Testis (tissue), 2 donors: ENCODE results near the gene CDYL.
"Not testable (repeated sequence)": the region's sequence is repeated elsewhere in the genome, so short reads cannot be mapped to it uniquely, and the experiment has no call there.

ENCODE experiments used
- CTCF ChIP-seq, 3 experiments: fragments of 450-650 bp in 2 of 3; fragments of 200-600 bp in 1 of 3; sonication (generic) in 1 of 3; IDR thresholded peaks; one replicate each; pipeline ENCODE4 v1.5.1; 2016 to 2019; ENCODE audit warnings: antibody characterized with exemption in 3 of 3, mild to moderate bottlenecking in 2 of 3, moderate library complexity in 1 of 3
- POLR2A ChIP-seq: fragments of 450-650 bp; IDR thresholded peaks from one replicate; pipeline ENCODE4 v1.6.1; 2017; ENCODE audit warnings: antibody characterized with exemption, mild to moderate bottlenecking, moderate library complexity

GRCh38 chr6:4865006-4865405 is 88.8 kb downstream of the CDYL start:
- TF ChIP-seq CTCF (IDR thresholded peaks at IDR 0.05); POLR2A: not testable (repeated sequence)
